DMS114 treated with DMSO at 0.1 percent for 48 hours (cell line): ENCODE data around the gene PCDHA4.
"Not testable (repeated sequence)": the region's sequence is repeated elsewhere in the genome, so short reads cannot be mapped to it uniquely, and the experiment has no call there.

ENCODE experiments used
- DNase-seq: peaks from one replicate; lab custom pipeline; 2025; ENCODE audit not compliant: unreplicated experiment; lab: John Stamatoyannopoulos, UW

PCDHA4 gene

GRCh38 chr5:140821375-140822280 is 14.8 kb downstream of the PCDHA4 start, which contains the start of gene PCDHA5:
Gene PCDHA5 (plus strand): TSS chr5:140821613.
- no peak for DNase-seq

- DNase-seq = no peak
Measured at GRCh38 chr5:140822281-140822629, 15.4 kb downstream of the PCDHA4 start.

- not testable (repeated sequence) for DNase-seq
Measured at GRCh38 chr5:140822969-140823368, 16.1 kb downstream of the PCDHA4 start.

GRCh38 chr5:140823475-140823874 is 16.6 kb downstream of the PCDHA4 start:
- DNase-seq = no peak

GRCh38 chr5:140827704-140828361 is 21.0 kb downstream of the PCDHA4 start, which contains the start of gene PCDHA6:
Gene PCDHA6 (plus strand): TSS chr5:140827960. CDS start chr5:140828092, 132 bp downstream.
- DNase-seq = no peak

- no peak for DNase-seq
Measured at GRCh38 chr5:140828362-140828737, 21.5 kb downstream of the PCDHA4 start.

GRCh38 chr5:140829511-140830501 is 22.9 kb downstream of the PCDHA4 start:
- not testable (repeated sequence) for DNase-seq

GRCh38 chr5:140833993-140834392 is 27.1 kb downstream of the PCDHA4 start, which contains the start of gene PCDHA7:
Gene PCDHA7 (plus strand): TSS chr5:140834269. CDS start chr5:140834384, 115 bp downstream.
- no peak for DNase-seq

- DNase-seq = not testable (repeated sequence)
Measured at GRCh38 chr5:140834439-140835008, 27.7 kb downstream of the PCDHA4 start.

GRCh38 chr5:140835622-140836510 is 29.0 kb downstream of the PCDHA4 start:
- DNase-seq = no peak

- DNase-seq = no peak
Measured at GRCh38 chr5:140840978-140841962, 34.4 kb downstream of the PCDHA4 start, which contains the start of gene PCDHA8. Gene PCDHA8 (plus strand): TSS chr5:140841187. CDS start chr5:140841322, 135 bp downstream.

GRCh38 chr5:140842798-140843733 is 36.2 kb downstream of the PCDHA4 start:
- no peak for DNase-seq

- DNase-seq = not testable (repeated sequence)
Measured at GRCh38 chr5:140848139-140849102, 41.6 kb downstream of the PCDHA4 start, which contains the start of gene PCDHA9. Gene PCDHA9 (plus strand): TSS chr5:140848382. CDS start chr5:140848496, 114 bp downstream.

- not testable (repeated sequence) for DNase-seq
Measured at GRCh38 chr5:140849831-140850634, 43.2 kb downstream of the PCDHA4 start.
